ENCODE measurements around the gene CHRM1.

The CHRM1 gene

GRCh38 chr11:62905296-62905695 is 15.9 kb downstream of the CHRM1 start:
- no peak for DNase-seq (ENCODE audit: low read depth)

GRCh38 chr11:62902932-62903331 is 18.2 kb downstream of the CHRM1 start:
- no peak for DNase-seq (ENCODE audit: low read depth)

- no peak for DNase-seq (ENCODE audit: low read depth)
These were observed 23.1 kb downstream of the CHRM1 start for GRCh38 chr11:62898027-62898426.

GRCh38 chr11:62897311-62897710 is 23.9 kb downstream of the CHRM1 start:
- DNase-seq (ENCODE audit: low read depth): no peak

GRCh38 chr11:62896049-62896448 is 25.1 kb downstream of the CHRM1 start:
- no peak for DNase-seq (ENCODE audit: low read depth)

- DNase-seq (ENCODE audit: low read depth): no peak
These were observed 25.7 kb downstream of the CHRM1 start for GRCh38 chr11:62895501-62895900.

- DNase-seq (ENCODE audit: low read depth): no peak
These were observed 28.9 kb downstream of the CHRM1 start for GRCh38 chr11:62892077-62892922.

- DNase-seq (ENCODE audit: low read depth): no peak
These were observed 31.4 kb downstream of the CHRM1 start for GRCh38 chr11:62889484-62890437.

GRCh38 chr11:62889126-62889483 is 32.1 kb downstream of the CHRM1 start:
- no peak for DNase-seq (ENCODE audit: low read depth)

- DNase-seq (ENCODE audit: low read depth): no peak
These were observed 32.8 kb downstream of the CHRM1 start for GRCh38 chr11:62888406-62888805.

- no peak for DNase-seq (ENCODE audit: low read depth)
These were observed 35.9 kb downstream of the CHRM1 start for GRCh38 chr11:62885137-62885750.

- no peak for DNase-seq (ENCODE audit: low read depth)
These were observed 37.5 kb downstream of the CHRM1 start for GRCh38 chr11:62883673-62884072.

- no peak for DNase-seq (ENCODE audit: low read depth)
These were observed 38.2 kb downstream of the CHRM1 start for GRCh38 chr11:62882788-62883501.

- DNase-seq (ENCODE audit: low read depth): no peak
These were observed 38.8 kb downstream of the CHRM1 start for GRCh38 chr11:62882431-62882749.

- DNase-seq (ENCODE audit: low read depth): peak; percentile 90
These were observed 39.4 kb downstream of the CHRM1 start for GRCh38 chr11:62881579-62882430.

- peak; percentile 85 for DNase-seq (ENCODE audit: low read depth)
These were observed 40.2 kb downstream of the CHRM1 start, which contains the start of gene SLC3A2 for GRCh38 chr11:62880803-62881578. SLC3A2 (plus strand) TSS chr11:62880896; CDS start chr11:62881024, 128 bp downstream.

GRCh38 chr11:62880231-62880802 is 40.8 kb downstream of the CHRM1 start:
- no peak for DNase-seq (ENCODE audit: low read depth)

GRCh38 chr11:62879235-62879978 is 41.8 kb downstream of the CHRM1 start:
- DNase-seq (ENCODE audit: low read depth): no peak

- no peak for DNase-seq (ENCODE audit: low read depth)
These were observed 44.5 kb downstream of the CHRM1 start for GRCh38 chr11:62876712-62877111.
